ENCODE data around the gene DCBLD2. TPM values are rescaled to one million over a fixed set of nuclear protein-coding genes. Genes with fewer than 3 reads are reported as not detected.

Gene DCBLD2
- total RNA-seq, 6 donors from 2014 or later, result 20.4 to 42.8 (median 27.8) TPM

DNA sequence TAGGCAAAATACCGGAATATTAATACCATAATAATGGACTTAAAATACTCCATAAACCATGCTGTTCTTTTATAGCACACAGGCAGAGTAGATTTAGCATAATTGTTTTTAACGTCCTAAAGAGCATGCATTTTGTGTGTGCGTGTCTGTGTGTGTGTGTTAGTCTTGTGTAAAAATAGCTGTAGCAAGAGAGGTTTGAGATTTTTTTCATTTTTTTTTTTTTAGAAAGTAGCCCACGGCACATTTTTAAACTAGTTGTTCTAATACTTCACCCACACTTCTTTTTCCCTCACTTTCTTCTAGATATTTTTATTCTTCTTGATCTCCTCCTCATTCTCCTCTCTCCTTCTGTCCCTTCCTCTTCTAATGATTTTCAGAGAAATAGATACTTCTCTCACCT, 145.9 kb downstream of the DCBLD2 start:
- ATAC-seq (ENCODE audit: low FRiP score in 2 of 2), result no peak
- no peaks in the 10 kb centered on the region for H3K36me3 ChIP-seq
- no peaks in the 10 kb centered on the region for H3K27me3 ChIP-seq
- H3K9me3 ChIP-seq, result no peaks in the 10 kb centered on the region
- no peak for DNase-seq
- H3K27ac ChIP-seq, result no peak overlapping the region
- H3K4me3 ChIP-seq, result no peak overlapping the region
- 78 to 81% methylated on average over 4 of the region's 4 CpGs for WGBS, 2 donors
- TF ChIP-seq EP300 (IDR thresholded peaks at IDR 0.05) (no peak), POLR2AphosphoS5 (IDR thresholded peaks at IDR 0.05) (no peak), CTCF (IDR thresholded peaks at IDR 0.05) (no peak), POLR2A (IDR thresholded peaks at IDR 0.05) (no peak)
- H3K4me1 ChIP-seq, result no peaks in the 10 kb centered on the region

DNA sequence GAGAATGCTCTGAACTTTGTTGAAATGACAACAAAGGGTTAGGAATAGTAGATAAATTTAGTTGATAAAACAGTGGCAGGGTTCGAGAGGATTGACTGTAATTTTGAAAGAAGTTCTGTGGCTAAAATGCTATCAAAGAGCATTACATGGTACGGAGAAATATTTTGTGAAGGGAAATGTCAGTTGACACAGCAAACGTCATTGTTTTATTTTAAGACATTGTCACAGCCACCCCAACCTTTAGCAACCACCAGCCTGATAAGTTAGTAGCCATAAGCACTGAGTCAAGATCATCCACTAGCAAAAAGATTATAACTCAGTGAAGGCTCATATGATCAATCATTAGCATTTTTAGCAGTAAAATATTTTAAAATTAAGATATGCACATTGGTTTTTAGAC, 147.0 kb downstream of the DCBLD2 start:
- Histone ChIP-seq H3K36me3 (no peaks in the 10 kb centered on the region), H3K9me3 (no peaks in the 10 kb centered on the region), H3K4me3 (no peak overlapping the region), H3K27ac (no peak overlapping the region), H3K27me3 (no peaks in the 10 kb centered on the region), H3K4me1 (no peaks in the 10 kb centered on the region)
- 55 to 62% methylated on average over 3 of the region's 3 CpGs for WGBS, 2 donors
- no peak for TF ChIP-seq CTCF (IDR thresholded peaks at IDR 0.05)
- no peak for TF ChIP-seq POLR2AphosphoS5 (IDR thresholded peaks at IDR 0.05)
- no peak for TF ChIP-seq EP300 (IDR thresholded peaks at IDR 0.05)
- TF ChIP-seq POLR2A (IDR thresholded peaks at IDR 0.05), result no peak
- no peak for ATAC-seq (ENCODE audit: low FRiP score in 2 of 2)
- no peak for DNase-seq

DNA sequence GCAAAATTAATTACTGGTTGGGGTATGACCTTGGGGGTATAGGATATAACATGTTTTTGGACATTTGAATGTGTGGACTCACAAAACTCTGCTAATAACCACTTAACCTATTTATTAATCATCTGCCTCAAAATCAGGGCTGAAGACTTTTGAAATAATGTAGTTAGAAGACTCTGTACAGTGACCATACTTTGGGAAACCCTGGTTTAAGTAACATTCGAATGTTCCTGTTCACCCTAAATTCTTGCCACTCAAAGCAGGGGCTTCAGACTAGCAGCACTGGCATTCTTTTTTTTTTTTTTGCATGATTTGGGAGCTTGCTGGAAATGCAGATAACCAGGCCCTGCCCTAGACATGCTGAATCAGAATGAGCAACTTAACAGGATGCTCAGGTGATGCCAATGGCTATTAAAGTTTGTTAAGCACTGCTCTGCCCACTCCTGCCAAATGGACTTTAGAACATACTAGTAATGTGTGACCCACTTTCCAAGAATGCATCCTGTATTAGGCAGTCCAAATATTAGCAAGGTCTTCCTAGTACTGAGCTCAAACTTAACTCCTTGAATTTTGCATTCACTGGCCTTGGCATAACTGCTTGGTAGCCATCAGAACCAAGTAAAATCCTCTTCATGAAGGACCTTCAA, 151.1 kb downstream of the DCBLD2 start:
- TF ChIP-seq POLR2A (IDR thresholded peaks at IDR 0.05), result no peak
- TF ChIP-seq EP300 (IDR thresholded peaks at IDR 0.05), result no peak
- no peak for TF ChIP-seq CTCF (IDR thresholded peaks at IDR 0.05)
- TF ChIP-seq POLR2AphosphoS5 (IDR thresholded peaks at IDR 0.05), result no peak
- DNase-seq (no peak), ATAC-seq (ENCODE audit: low FRiP score in 2 of 2) (no peak)
- Histone ChIP-seq H3K36me3 (no peaks in the 10 kb centered on the region), H3K4me3 (no peak overlapping the region), H3K4me1 (no peaks in the 10 kb centered on the region), H3K27me3 (no peaks in the 10 kb centered on the region), H3K9me3 (no peaks in the 10 kb centered on the region), H3K27ac (no peak overlapping the region)
- 81% methylated on average over 1 of the region's 1 CpG for WGBS, 2 donors

- no peaks in the 10 kb centered on the region for H3K9me3 ChIP-seq
- ATAC-seq (ENCODE audit: low FRiP score in 2 of 2) (no peak), DNase-seq (no peak)
- WGBS, 2 donors, result 48 to 58% methylated on average over 4 of the region's 4 CpGs
- no peak overlapping the region for H3K27ac ChIP-seq
- no peaks in the 10 kb centered on the region for H3K27me3 ChIP-seq
- H3K4me1 ChIP-seq, result peaks cover 0 to 7% (median 0%) of the 10 kb centered on the region in 4 donors
- H3K36me3 ChIP-seq, result no peaks in the 10 kb centered on the region
- no peak overlapping the region for H3K4me3 ChIP-seq
- TF ChIP-seq POLR2A (IDR thresholded peaks at IDR 0.05) (no peak), POLR2AphosphoS5 (IDR thresholded peaks at IDR 0.05) (no peak), EP300 (IDR thresholded peaks at IDR 0.05) (no peak), CTCF (IDR thresholded peaks at IDR 0.05) (no peak)
Measured at GRCh38 chr3:98746882-98747281, 154.6 kb downstream of the DCBLD2 start.

GRCh38 chr3:98746122-98746521, 155.4 kb downstream of the DCBLD2 start:
- H3K4me1 ChIP-seq, result peaks cover 0 to 11% (median 0%) of the 10 kb centered on the region in 4 donors
- DNase-seq, result no peak
- 80 to 89% methylated on average over 4 of the region's 4 CpGs for WGBS, 2 donors

More at GRCh38 chr3:98746122-98746521, 155.4 kb downstream of the DCBLD2 start:
- TF ChIP-seq POLR2A (IDR thresholded peaks at IDR 0.05) (no peak), CTCF (IDR thresholded peaks at IDR 0.05) (no peak), POLR2AphosphoS5 (IDR thresholded peaks at IDR 0.05) (no peak), EP300 (IDR thresholded peaks at IDR 0.05) (no peak)
- Histone ChIP-seq H3K9me3 (no peaks in the 10 kb centered on the region), H3K27me3 (no peaks in the 10 kb centered on the region), H3K4me3 (no peak overlapping the region), H3K27ac (no peak overlapping the region), H3K36me3 (no peaks in the 10 kb centered on the region)
- ATAC-seq (ENCODE audit: low FRiP score in 2 of 2), result no peak

Data from upper lobe of left lung (tissue), 6 donors.